ENCODE measurements around the gene CD177.

Gene CD177

GRCh38 chr19:43412441-43412840 is 59.0 kb downstream of the CD177 start:
- H3K79me2 ChIP-seq (ENCODE audit: low read length) = no peaks in the 10 kb centered on the region
- DNase-seq = no peak
- H3K36me3 ChIP-seq (replicated peaks; ENCODE audit: insufficient read depth, low read length) = no peaks in the 10 kb centered on the region
- no peaks in the 10 kb centered on the region for H3K9me3 ChIP-seq (replicated peaks; ENCODE audit: insufficient read depth, low read length)
- H3K9ac ChIP-seq (ENCODE audit: low read length) = no peak overlapping the region
- H3K4me2 ChIP-seq (ENCODE audit: low read depth, low read length) = no peak overlapping the region
- H3K4me1 ChIP-seq (ENCODE audit: low read length) = no peaks in the 10 kb centered on the region
- H3K27me3 ChIP-seq (replicated peaks; ENCODE audit: insufficient read depth, low read length) = peaks cover 14% of the 10 kb centered on the region
- H4K20me1 ChIP-seq (ENCODE audit: insufficient read depth, low read length) = no peaks in the 10 kb centered on the region
- no peak overlapping the region for H2AFZ ChIP-seq (ENCODE audit: low read length)
- H3K4me3 ChIP-seq (ENCODE audit: low read length) = no peak overlapping the region
- no peaks in the 10 kb centered on the region for H3K9me2 ChIP-seq (replicated peaks; ENCODE audit: insufficient read depth, low read length)
- TF ChIP-seq EZH2 (optimal IDR thresholded peaks at IDR 0.05; ENCODE audit: low read depth, low read length) = no peak
- H3K27ac ChIP-seq (ENCODE audit: low read length) = no peak overlapping the region
- H3F3A ChIP-seq (ENCODE audit: insufficient read depth, low read length) = no peaks in the 10 kb centered on the region

Measured in MM.1S (cell line).